Activated T-helper 1 cell treated with anti-CD3 and anti-CD28 coated beads, Interleukin-2, amount 50 U/mL, for 16 hours (primary cell): ENCODE data around the gene ADGRL2.

Source experiments
- DNase-seq, 2 donors: peaks; one replicate each; pipeline ENCODE4 v3.0.0-alpha.2; 2020; ENCODE audit warnings: low read depth in 1 of 2, low spot score in 1 of 2

ADGRL2 gene

DNA sequence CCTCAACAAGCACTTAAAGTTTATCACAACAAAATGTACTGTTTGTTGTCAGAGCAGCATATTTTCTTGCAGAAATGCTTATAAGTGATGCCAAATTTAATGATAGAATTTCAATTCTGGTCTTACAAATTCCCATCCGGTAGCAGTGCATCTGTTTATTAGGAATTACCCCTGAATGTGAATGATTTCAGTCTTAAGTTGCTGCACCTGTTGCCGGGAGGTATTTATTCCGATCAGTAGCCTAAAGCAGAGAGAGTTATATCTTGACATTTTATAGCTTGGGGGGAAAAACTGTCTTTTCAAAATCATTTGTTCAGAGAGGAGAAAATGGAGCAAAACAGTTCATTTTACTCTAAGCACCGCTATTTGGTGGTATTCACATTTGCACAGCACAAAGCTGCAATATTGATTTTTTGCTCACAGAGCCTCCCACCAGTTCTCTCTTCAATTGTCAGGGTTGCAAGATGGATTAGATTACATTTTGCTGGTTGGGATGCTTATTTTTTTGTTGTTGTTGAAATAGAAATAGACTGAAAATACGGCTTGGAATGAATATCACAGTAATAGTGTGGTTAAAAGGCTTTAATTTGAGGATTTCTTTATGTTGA lies 98.6 kb downstream of the ADGRL2 start:
- no peak for DNase-seq

DNA sequence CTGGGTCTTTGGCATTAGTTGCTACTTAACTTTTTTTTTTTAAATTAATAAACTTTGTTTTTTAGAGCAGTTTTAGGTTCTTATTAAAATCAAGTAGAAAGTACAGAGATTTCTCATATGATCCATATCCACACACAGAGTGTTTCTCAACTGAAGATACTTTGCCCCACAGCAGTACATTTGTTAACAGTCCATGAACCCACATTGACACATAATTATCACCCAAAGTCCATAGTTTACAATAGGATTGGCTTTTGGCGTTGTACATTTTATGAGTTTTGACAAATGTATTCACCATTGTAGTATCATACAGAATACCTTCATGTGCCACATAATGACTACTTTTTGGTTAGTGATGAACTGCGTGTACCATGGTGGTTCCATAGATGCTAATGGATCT lies 106.8 kb downstream of the ADGRL2 start:
- DNase-seq = no peak

DNA sequence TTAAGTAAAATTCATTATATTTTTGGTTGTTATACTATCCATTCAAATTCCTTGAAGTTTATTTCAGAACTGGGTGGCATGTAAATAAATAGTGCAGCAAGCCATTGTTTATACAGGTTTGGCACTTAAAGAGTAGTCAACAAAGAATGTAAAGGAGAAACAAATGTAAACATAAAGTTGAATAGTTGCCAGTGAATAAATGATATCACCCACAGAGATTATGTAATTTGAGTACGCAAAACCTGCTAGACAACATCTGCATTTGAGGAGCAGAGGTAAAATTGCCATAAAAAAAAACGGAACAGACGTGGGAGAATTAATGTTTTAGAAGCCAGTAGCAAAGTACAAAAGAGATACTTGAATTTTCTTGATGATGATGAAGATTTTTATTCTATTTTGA lies 111.6 kb downstream of the ADGRL2 start:
- no peak for DNase-seq

DNA sequence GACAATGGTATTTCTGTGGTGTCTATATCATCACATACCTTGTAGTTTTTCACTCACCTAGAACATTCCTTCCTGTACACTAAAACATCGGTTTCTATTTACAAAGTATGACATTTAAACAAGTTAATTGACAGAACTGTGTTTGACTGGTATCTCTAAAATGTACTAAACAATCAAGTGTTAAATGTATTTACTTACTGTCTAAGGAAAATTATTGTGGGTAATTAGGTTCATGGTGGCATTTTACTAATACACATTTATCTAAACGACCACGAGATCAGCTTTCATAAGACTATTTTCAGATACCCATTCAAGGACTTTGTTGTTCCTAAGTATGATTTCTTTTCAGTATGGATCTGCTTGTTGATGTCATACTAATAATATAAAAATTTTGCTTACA lies 115.2 kb downstream of the ADGRL2 start:
- DNase-seq = no peak

DNA sequence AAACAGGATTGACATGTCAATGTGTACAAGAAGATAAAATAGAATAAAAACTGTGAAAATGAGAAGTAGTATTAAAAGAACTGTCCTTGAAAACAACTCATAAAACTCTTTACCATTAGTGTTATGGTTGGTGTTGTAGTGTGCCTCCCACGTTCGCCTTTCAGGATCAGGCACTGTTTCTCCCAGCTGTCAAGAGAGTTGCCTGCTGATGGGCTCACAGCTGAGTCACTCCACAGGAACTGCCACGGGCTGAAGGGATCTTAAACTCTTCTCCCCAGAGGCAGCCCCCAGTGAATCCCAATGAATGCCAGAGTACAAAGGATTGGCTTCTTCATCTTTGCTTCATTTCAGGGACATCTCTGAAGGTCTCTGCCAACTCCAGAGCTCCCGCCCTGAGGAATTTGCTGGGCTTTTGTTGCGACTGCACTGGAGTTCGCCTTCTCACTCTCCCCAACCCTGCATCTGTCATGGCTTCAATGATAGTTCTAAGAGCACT lies 119.6 kb downstream of the ADGRL2 start:
- DNase-seq = no peak

DNA sequence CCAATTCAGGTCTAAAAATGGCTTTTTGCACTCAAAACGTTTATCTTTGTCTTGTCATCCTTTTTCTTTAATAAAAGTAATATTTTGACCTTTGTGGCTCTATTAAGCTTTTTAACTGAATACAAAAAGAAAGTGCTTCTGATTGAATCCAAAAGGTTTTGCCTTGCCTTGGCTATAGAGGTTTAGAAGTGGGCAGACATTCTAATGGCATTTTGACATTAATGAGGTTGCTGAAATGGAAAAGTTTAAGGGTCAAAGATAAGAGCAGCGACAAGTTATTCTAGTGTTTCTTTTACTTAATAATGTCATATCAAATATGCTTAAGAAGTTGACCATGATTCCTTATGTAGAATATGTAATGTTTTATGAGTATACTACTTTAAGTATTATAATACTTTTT lies 120.2 kb downstream of the ADGRL2 start:
- DNase-seq = no peak

DNA sequence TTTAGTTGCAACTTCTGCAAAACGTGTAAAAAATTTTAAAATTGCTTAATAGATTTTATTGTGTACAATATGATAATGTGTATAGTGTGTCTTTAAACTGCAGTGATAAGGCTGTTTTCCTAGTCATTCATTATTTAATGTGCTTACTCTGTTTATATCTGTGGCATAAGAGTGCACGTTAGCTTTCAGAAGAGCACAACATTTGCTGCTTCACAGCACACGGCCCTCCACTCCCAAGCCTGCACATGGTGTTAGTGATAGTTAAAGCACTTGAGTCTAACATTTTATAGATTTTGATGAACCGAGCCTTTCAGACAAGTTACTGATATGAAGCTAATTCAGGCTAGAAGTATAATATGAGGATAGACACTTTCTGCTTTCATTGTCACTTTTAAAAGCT lies 120.6 kb downstream of the ADGRL2 start:
- no peak for DNase-seq

DNA sequence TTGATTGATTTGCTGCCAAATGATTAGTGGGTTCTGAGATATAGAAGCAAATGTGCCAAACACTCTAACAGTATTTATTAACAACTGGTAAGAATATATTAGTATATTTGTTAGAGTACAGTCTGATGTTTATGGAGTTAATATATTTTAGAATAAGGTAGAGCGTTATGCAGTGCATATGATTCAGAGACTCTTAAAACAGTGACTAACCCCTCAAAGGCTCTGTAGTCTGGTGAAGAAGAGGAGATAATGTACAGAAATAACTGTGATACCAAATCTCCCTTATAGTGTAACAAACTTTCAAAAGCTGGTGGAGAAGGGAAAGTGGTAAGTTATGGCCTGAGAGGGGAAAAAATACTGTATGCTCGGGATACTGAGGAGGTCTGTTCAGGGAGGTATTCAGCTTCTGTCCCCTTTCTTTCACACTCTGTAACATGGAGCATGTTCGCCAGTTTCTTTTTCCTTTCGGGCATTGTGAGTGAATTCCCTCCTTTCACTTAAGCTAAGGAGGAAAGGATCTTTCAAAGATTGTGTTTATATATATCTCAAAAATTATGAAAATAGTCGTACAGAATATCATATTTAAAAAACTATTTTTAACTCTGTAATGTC lies 121.2 kb downstream of the ADGRL2 start:
- DNase-seq = no peak

DNA sequence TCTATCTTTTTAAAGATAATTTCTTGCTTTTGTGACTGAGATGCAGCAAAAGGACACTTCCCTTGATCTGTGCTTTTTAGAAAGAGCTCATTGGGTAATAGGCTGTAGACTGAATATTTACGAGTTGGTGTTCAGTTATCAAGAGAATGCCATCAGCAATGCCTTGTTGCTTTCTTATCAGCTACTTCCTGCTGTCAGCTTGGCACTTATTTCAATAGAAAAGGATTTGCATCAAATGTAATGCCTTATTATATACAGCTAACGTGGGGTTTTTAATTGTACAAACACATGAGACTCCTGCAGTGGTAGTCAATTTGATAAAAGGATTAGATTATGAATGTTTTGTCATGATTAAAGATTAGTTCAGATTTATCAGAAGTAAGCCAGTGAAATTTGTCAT lies 122.2 kb downstream of the ADGRL2 start:
- no peak for DNase-seq

DNA sequence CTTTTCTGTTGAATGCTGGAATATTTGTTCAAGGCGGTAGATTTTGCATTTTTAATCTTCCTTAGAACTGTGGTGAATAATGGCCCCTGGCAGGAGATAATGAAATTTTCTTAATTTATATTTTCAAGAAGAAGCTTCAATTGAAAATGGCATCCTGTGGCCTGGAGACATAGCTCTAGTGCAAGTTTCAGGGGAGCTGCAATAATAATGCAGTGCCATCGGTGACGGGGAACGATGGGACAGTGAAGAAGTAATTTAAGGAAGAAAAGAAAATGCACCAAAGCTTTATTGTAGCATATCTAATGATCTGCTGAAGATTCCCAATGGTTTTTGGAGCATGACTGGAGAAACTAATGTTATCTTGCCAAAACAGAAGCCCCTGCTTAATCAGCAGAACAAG lies 128.4 kb downstream of the ADGRL2 start:
- DNase-seq = no peak

DNA sequence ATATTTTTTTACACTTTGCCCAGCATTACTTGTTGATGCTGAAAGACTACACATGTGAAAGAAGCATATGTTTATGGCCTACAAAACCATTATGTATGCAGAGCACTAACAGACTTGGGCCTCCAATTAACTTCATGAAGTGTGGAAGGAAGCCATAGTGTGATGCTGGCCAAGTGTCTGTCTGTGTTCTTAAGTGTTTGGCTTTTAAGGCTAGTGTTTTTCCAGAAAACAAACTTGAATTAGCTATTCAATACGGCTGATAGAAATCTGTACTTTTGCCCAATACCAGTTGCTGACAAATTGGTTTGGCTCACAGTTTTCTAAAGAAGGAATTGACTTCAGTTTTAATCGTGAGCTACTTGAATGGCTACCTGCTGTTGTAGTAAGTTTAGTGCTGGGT lies 136.1 kb downstream of the ADGRL2 start:
- no peak for DNase-seq

DNA sequence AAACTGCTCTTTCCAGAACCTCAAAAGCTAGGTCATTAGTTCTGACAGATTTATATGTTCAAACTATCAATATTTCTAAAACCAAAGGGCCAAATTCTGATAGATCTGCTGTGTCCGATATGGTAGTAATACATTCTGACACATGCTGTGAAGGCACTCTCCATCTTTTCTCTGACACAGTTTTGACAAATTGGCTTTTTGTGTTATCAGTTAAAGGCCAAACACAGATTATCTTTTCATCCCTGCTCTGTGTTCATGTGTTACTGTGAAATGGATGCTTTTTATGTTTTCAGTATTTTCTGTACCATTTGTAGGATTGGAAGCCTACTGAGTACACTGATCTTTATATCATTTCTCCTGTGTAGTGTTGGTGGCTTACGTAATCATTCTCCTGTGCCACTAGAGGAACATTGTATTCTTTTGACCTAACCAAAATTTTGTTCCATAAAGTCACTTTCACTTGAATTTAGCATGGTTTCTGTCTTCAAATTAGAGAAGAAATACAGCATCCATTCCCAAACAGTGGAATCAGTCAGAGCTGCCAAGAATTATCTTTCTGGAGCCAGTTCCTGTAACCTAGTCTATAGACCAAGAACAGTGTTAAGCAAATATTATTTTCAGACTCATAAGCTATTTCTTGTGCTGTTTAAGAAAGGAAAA lies 137.2 kb downstream of the ADGRL2 start:
- no peak for DNase-seq

DNA sequence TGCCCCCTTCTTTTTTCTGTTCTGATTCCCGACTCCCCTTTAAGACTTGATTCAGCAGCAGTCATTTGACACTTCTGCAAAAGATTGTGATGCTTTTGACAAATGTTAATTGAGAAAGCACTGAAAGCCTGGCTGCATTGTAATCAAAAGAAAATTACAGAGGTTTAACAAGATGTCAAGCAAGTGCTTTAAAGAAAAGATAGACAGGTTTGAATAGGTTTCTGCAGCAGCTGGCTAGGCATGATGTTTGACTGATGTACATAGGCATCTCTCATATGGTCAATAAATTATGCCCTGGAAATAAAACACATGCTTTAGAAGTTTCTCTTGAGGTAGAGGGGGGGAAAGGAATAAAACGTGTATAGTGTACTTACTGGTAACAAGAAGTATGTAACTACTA lies 147.8 kb downstream of the ADGRL2 start:
- no peak for DNase-seq

DNA sequence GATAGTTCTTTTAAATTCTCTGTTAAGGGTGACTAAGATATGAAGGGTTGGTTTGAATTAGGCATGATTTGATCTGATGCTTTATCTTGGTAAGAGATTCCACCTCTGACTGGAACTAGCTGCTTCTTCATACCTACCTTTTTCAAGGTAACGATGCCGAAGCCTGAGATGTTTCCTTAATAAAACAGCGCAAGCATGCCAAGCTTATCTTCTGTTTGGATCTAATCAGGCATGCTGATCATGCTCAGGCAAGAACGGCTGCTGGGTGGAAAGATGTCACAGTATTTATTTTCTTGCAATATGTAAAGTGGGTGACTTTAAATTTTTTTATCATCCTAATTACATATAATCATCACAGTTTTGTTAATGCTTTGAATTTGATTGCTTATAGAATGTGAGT lies 148.7 kb downstream of the ADGRL2 start:
- no peak for DNase-seq

DNA sequence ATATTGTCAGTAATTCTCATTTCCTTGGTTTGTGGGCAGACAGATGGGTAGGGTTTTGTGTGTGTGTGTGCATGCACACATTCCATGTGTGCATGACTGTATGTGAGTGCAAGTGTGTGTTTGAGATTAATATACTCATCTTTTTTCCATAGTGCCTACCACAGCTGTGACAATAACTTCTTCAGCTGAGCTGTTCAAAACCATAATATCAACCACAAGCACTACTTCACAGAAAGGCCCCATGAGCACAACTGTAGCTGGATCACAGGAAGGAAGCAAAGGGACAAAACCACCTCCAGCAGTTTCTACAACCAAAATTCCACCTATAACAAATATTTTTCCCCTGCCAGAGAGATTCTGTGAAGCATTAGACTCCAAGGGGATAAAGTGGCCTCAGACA lies 149.3 kb downstream of the ADGRL2 start:
- DNase-seq = no peak

DNA sequence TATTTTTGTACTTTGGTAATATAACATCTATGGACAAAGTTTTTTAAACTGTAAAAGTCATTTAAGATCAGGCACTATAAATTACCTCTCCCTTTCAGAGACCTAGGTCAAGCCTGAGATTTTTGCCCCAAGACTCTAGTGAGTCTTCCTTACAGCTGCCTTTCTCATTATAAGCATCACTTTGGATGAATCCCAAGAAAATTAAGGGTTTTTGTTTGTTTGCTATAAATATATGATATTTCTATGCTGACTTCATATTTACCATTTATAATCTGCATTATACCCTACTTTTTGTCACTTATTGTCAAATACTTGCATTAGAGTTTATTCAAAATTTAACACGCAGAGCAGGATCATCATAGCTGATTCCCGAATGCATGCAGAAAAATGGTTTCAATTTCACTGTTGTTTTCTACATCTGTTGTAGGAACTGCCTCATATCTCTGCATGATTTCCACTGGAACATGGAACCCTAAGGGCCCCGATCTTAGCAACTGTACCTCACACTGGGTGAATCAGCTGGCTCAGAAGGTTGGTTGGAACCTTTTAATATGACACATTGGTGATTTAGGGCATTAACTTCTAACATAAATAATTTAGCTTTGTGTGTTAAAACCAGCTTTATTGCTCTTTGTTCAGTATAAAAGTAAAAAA lies 150.0 kb downstream of the ADGRL2 start:
- DNase-seq = no peak

DNA sequence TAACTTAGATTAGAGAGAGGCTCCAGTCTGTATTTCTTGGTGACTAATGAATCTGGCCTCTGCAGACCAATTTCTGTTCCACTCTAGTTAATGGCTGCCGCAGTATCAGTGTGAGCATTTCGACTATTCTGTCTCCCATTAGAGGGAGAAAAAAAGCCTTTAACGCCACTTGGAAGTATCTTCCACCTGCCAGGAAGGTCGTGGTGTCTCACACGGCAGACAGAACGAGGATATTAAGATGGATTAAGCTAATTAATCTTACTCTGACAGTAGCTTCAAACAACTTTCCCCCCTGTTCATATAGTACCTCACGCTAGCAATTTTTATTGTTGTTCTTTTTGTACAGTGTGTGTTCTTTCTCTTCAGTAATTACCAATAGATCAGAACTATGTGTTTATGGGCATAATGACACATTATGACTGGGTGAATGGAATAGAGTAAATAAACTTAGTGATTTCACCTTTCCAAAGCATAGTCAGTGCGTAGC lies 153.8 kb downstream of the ADGRL2 start:
- DNase-seq = no peak

DNA sequence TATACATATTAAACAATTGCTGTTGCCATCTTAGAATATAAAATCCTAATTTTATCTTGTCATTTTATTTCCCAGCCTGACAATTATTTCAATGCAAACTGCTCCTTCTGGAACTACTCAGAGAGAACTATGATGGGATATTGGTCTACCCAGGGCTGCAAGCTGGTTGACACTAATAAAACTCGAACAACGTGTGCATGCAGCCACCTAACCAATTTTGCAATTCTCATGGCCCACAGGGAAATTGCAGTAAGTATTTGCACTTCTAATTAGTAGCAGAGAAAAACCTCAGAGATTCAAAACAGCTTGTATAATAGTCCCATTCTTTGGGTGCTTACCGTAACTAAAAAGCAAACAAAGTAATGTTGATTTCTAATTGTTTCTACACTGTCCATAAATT lies 167.2 kb downstream of the ADGRL2 start:
- no peak for DNase-seq

DNA sequence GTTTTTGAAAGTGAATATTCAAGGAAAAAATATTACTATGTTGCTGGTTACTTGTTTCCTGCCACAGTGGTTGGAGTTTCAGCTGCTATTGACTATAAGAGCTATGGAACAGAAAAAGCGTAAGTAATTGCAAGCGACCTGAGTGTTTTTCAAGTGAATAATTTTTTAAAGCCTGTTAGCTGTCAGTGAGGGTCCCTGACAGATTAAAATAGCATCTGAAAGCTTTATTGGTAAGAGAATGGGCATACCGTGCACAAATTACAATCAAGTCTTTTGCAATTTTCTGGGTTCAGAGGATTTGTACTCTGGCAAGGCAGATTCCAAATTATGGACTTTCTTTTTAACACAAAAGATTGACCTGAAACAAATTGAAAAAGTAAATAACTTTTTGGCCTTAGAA lies 169.7 kb downstream of the ADGRL2 start:
- DNase-seq = no peak

DNA sequence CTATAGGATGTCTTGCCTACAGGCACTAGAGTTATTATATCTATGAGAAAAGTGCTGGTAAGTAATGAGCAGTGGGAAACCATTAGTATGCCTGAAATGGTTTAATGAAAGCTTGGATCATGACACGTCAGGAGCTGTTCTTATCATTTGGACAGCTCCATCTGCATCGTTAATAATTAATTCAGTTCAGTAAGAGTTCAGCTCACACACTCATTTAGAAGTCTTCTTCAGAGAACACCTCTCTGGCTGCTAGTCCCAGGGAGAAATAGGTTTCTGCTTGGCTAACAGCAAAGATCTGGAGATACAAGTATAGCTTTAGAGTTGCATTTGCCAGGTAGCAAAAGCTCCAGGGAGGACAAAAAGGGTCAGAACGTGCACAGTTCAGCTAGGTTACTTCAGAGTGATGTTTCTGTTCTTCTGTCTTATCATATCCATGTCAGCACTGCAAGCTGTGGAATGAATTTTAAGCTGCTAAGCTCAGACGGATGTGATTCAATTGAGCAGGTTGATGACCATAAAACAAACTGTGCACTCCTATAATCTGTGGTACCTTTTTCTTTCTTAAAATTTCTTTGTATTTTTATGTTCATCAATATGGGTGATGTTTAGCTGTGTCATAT lies 173.6 kb downstream of the ADGRL2 start:
- DNase-seq = no peak

DNA sequence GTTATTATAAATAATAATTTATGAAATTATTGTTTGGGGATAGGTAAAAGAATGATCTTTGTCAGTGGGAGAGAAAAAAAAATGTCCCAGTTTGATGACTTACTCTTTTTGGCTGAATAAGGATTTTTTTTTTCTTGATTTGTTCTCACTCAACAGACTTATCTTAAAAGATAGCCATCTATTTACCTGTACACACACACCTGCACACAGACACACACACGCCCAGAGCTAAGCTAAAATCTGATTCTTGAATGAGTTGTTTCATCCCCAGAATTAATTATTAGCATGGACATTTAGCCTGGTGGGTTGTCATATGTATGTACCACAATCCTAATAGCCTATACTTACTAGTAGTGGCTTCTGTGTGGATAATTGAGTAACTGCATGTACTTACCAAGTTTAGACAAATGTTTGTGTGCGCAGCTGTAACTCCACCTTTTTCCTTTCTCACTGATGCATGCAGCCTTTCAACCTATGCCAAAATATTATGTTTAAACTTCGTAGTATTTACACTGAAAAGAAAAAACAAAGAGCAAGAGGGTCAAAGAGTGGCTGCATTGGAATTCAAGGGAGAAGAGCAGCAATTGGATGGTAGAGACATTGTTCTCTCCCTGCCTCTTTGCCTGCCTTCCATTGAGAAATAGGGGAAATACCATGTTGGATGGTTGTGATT lies 174.3 kb downstream of the ADGRL2 start:
- no peak for DNase-seq
